GM19395 (cell line): ENCODE results near the gene ARHGEF37.

Experiments used
- ATAC-seq: cut with Tn5 transposase; IDR thresholded peaks from one replicate; pipeline ENCODE4 v1.9.1; 2021; ENCODE audit warnings: mild to moderate bottlenecking, moderate library complexity; ENCODE audit not compliant: unreplicated experiment

ARHGEF37 gene

GRCh38 chr5:149599375-149599774 lies 18.1 kb downstream of the ARHGEF37 start:
- no peak for ATAC-seq

GRCh38 chr5:149600932-149601331 lies 19.6 kb downstream of the ARHGEF37 start:
- no peak for ATAC-seq

DNA sequence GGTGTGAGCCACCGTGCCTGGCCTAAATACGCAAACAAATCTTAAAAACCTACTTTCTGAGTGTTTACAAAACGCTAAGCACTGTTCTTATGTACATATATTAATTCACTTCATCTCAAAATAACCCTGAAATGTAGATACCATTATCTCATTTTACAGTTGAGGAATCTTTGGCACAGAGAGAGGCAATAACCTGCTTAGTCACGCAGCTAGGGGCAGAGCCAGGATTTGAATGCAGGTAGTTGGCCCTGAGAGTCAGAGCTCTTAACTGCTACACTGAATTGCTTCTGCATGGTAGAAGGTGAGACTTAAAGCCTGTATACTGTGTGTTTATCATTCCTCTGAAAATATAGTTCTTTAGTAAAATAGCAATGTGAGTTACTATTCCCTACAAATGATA lies 21.9 kb downstream of the ARHGEF37 start:
- ATAC-seq, result no peak

GRCh38 chr5:149603920-149604319 lies 22.6 kb downstream of the ARHGEF37 start:
- ATAC-seq, result no peak

DNA sequence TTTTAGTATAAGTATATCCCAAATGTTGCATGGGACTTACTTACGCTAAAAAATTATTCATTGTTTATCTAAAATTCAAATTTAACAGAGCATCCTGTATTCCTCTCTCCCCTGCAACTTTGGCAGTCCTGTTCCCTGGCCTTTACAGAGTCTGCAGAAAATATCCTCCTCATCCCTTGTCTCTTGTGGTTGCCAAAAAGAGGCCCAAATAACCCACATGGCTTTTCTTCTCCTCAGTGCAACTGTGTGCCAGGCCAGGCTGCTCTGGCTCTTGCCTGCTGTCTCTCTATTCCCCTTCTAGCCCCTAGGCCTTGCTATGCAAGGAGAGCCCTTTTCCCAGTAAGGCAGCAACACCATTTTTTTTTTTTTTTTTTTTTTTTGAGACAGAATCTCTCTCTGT lies 23.0 kb downstream of the ARHGEF37 start:
- no peak for ATAC-seq

- ATAC-seq, result no peak
Observed at GRCh38 chr5:149605354-149605997, 24.2 kb downstream of the ARHGEF37 start.

- peak; percentile 98 for ATAC-seq
Observed at GRCh38 chr5:149605998-149606724, 24.9 kb downstream of the ARHGEF37 start.

DNA sequence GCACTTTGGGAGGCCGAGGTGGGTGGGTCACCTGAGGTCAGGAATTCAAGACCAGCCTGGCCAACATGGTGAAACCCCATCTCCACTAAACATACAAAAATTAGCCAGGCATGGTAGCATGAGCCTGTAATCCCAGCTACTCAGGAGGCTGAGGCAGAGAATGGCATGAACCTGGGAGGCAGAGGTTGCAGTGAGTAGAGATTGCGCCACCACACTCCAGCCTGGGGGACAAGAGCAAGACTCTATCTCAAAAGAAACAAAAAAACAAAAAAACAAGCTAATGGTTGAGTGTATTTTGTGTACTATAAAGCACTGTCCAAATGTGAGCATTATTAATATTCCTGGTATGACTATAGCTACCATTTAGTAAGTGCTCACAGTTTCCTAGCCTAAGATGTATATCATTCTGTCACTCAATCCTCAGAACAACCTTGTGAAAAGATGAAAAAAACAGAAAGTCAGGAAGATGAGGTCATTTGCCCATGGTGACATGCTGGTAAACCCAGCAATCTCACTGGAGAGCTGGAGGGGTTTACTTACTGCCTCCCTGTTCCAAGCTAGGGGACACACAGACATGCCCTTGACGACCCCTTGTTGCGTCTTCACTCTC lies 27.7 kb downstream of the ARHGEF37 start:
- ATAC-seq, result no peak

GRCh38 chr5:149609640-149610219 lies 28.4 kb downstream of the ARHGEF37 start:
- no peak for ATAC-seq

DNA sequence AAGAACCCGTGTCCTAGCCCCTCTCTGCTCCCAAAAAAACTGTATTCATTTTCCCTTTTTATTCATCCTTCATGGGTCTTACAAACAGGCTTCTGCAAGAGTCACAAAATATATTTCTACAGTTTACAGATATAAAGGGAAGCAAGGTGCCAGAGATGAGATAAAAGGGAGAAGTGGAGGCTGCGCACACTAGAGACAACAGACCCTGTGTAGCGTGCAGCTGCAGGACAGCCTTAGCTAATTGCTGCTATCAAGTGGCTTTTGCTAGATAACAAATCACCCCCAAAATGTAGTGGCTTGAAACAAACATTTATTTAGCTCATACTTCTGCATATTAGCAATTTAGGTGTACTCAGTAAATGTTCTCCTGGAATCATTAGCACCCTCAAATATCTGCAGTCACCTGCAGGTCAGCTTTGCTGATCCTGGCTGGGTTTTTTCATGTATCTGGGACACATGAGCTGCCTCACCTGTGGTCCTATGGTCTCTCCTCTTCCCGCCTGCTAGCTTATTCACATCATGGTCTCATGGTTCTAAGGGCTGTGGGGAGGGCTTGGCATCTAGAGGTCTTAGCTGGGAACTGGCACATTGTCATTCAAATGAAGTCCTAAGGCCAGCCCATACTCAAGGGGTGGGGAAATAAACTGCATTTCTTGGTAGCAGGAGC lies 29.4 kb downstream of the ARHGEF37 start:
- ATAC-seq, result no peak

GRCh38 chr5:149611326-149611725 lies 30.0 kb downstream of the ARHGEF37 start:
- ATAC-seq, result no peak

DNA sequence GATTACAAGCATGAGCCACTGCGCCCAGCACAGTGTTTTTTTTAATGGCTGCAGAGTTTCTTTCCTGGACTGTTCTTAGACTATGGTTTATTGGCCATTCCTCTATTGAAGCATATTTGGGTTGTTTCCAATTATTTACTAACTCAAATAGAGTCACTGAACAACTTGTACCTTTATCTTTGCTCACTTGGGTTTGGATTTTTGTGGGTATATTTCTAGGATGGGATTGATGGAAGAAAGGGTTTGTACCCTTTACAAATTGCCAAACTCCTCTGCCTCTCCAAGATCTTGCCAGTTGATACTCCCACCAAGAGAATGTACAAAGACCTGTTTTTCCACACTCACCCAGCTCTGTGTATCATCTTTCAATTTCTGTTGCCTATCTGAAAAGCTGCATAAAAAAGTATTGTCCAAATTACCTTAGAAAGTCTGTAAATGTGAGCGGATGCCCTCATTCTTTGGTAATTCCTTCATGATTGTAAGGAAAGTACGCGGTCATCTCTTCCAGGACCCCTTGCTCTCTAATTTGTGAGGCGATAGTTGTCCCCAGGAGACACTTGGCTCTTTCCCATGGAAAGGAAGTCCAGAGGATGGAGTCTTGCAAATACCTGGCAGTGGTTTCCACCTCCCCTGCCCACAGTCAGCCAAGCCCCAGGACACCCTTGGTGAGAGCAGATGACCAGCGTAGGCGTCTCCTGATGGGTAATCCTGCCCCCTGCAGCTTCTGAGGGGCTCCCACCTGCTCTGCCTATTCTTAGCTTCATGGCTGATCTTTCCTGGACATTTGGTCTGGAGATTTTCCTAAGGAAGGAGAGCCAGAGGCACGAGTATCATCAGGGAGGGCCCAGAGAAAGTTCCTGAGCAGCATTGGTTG lies 33.0 kb downstream of the ARHGEF37 start:
- ATAC-seq, result no peak

- ATAC-seq, result no peak
Observed at GRCh38 chr5:149615976-149616375, 34.7 kb downstream of the ARHGEF37 start.

GRCh38 chr5:149616727-149617285 lies 35.5 kb downstream of the ARHGEF37 start:
- peak; percentile 62 for ATAC-seq

- no peak for ATAC-seq
Observed at GRCh38 chr5:149617760-149618306, 36.5 kb downstream of the ARHGEF37 start.

DNA sequence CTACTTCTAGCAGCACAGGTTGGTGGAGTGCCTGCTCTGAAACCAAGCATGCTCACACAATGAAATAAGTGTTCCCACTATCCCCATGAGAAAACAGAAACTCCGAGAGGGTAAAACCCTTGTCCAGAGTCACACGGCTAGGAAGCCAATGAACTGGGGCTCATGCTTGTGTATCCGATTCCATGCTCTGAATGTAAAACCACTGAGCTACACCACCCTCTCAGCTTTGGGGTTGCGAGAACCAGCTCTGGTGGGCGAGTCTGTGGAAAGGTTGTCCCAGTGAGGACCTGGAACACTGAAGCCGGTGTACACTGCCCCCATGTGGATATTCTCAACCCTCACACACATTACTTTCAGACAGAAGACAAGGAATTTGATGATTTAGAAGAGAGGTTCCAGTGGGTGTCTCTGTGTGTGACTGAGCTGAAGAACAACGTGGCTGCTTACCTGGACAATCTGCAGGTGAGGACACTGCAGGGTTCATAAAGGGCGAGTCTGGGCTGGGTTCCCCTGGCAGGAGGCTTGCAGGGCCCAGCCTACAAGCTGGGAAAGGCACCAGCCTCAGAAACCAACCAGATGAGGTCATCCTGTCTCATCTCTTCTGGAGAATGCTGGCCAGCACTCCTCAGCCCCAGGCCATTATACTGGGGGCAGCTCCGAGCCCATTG lies 37.4 kb downstream of the ARHGEF37 start:
- peak; percentile 62 for ATAC-seq

GRCh38 chr5:149621415-149622098 lies 40.3 kb downstream of the ARHGEF37 start:
- no peak for ATAC-seq

GRCh38 chr5:149622466-149622865 lies 41.2 kb downstream of the ARHGEF37 start:
- no peak for ATAC-seq

DNA sequence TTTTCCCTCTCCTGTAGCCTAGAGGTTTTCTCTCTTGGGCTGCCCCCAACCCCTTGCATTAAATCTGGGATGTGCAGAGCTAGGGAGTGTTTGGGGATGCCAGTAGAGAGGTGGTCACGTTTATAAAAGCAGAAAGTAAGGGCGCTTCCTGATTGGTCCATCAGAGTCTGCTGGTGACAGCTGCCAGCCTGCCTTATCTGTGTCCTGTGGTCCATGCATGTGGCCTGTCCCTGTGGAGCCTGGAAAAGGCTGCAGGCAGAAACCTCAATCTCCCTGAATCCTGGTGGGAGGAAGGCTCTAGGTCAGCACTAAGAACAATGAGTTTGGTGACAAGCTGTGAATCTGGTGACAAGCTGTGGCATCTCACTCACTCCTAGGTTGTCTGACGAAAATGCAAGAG lies 42.2 kb downstream of the ARHGEF37 start:
- ATAC-seq, result no peak
